HG03175 (cell line): Measurements from ENCODE around the gene MEF2B.
"Not testable (repeated sequence)": the region's sequence is repeated elsewhere in the genome, so short reads cannot be mapped to it uniquely, and the experiment has no call there.

Experiments
- ATAC-seq: cut with Tn5 transposase; IDR thresholded peaks from one replicate; pipeline ENCODE4 v1.9.1; 2021; ENCODE audit warnings: mild to moderate bottlenecking, moderate library complexity; ENCODE audit not compliant: unreplicated experiment

Gene MEF2B

DNA sequence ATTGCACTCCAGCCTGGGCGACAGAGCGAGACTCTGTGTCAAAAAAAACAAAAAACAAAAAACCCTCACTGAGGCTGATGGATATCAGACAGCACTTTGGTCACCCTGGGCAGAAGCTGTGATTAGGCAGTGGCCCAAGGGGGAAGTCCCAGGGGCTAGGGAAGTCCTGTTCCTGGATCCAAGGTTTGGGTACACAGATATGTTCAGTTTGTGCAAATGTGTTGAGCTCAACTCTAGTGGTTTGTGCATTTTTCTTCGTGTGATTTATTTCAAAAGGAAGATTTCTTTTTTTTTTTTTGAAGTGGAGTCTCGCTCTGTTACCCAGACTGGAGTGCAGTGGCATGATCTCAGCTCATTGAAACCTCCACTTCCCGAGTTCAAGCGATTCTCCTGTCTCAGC lies 12.3 kb downstream of the MEF2B start:
- ATAC-seq: no peak

DNA sequence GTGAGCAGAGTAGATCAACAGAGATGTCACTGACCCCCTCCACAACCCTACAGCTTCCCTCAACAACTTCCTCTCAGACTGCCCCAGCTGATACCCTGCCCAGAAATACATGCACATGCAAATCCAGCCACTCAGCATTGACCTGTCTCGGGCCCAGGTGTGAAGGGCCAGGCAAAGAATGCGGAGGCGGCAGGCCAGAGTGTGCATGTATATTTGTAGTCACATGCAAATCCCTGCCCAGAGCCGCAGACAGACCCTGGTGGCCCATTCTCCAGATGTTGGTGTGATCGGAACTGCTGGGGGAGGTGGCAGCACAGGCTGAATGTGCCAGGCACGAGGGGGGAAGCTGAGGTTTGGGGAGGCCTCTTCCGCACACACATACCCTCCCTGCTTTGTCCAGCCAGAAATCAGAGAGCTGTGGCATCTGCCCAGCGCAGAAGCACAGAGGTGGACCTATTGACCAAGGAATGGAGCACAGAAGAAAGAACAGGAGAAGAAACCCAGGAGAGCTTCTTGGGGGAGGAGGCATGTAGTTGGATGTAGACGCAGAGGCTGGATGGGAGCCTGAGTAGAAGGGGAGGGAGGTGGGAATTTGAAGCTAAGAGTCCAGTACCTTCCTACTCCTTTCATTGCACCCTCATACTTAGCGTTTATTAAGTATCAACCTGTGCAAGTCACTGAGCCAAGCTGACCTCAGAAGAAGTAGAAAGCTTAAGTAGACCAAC lies 14.4 kb downstream of the MEF2B start:
- peak; percentile 72 for ATAC-seq

DNA sequence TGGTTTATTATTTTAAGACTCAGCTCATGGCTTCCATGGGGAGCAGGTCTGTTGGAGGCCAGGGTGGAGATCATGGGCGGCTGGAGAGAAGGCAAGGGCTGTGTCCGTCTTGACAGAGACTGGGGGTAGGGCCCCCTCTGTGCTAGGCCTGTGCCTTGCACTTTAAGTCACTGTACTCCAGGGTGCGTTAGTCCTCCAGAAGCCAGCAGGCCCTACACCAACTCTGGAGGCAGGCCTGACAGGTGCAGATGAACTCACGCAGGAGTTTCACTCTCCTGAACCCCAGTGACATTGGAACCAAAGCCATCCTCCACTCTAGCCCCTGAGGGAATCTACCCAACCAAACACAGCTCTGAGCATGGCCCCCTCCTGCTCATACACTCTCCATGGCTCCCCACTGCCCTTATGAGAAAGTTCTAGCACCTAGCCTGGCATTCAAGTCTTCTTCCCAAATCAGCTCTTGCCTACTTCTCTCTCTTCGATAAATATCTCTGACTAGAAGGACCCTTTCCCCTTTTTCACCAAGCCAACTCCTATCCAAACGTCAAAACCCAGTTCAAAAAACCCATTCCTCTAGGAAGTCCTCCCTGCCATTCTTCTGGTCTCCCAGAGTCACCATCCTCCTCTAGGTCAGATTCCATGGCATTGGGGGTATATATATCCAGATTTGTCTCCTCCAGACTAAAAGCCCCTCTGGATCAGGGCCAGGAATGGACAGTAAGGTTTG lies 15.1 kb downstream of the MEF2B start:
- no peak for ATAC-seq

DNA sequence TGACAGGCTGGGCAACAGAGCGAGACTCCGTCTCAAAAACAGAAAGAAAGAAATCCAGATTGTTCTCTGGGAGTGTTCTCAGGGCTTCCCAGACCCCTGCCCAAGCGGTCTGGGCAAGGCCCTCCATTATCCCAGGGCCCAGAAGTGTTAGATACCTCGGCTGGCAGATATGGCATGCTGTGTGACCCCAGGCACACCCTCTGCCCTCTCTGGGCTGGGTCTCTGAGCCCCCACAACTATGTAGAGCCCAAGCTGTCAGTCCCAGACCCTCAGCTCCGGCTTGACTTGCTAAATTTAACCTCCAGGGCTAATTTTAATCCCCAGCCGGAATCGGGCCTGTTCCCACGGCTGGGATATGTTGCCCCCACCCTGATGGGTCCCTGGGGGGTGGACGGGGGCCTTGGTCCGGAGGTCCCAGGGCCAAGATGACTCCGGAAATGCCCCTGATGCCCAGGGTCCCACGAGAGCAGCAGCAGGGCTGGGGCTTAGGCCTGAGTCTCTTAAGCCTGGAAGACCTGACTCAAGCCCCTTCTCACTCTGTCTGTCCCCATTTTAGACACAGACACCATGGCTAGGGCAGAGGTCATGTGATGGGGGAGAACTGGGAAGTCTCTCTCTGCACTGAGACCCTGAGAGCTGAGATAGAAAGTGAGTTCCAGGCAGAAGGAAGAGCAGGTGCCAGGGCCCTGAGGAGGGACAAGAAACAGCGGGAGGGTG lies 17.2 kb downstream of the MEF2B start:
- no peak for ATAC-seq

DNA sequence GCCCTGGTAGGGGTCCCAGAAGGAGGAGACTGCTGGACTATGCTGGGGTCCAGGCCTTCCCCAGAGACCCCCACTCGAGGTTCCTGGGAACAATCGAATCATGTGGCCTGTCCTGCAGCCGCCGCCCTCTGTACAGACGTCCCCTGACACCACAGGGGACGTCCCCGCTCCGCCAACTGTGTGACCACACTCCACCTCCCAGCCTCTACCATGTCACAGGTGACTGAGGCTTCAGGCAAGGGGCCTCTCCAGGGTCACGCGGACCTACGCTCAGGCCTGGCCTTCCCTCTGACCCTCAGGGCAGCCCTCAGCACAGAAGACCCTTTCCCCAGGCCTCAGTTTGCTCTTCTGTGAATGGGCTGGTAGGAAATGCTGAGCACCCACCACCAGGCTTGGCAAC lies 18.6 kb downstream of the MEF2B start:
- ATAC-seq: no peak

DNA sequence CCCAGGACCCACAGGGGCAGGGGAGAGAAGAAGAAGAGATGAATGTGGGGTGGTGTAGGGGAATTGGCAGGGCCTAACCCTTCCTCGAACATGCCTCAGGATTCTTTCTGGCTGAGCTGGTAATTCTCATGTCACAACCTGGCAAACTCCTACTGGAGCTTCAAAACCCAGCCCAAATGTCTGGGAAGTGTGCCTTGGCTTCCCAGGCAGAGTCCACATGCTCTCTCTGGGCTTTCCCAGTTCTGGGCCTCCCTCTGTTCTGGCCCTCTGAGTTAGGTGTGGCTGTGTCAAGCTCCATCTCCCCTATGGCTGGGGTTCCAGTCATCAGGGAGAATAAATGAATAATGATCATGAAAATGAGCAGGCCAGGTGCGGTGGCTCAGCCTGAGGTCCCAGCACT lies 20.6 kb downstream of the MEF2B start:
- ATAC-seq: no peak

DNA sequence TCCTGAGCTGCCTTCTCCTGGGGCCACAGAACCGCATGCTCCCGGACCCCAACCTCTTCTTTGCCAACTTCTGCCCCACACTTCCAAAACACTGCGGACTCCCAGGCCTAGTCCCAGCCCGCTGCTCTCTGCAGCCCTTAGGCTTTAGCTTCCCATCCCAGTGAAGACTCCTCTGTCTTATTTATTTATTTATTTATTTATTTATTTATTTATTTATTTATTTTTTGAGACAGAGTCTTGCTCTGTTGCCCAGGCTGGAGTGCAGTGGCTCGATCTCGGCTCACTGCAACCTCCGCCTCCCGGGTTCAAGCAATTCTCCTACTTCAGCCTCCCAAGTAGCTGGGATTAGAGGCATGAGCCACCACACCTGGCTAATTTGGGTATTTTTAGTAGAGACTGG lies 21.6 kb downstream of the MEF2B start:
- ATAC-seq: not testable (repeated sequence)

DNA sequence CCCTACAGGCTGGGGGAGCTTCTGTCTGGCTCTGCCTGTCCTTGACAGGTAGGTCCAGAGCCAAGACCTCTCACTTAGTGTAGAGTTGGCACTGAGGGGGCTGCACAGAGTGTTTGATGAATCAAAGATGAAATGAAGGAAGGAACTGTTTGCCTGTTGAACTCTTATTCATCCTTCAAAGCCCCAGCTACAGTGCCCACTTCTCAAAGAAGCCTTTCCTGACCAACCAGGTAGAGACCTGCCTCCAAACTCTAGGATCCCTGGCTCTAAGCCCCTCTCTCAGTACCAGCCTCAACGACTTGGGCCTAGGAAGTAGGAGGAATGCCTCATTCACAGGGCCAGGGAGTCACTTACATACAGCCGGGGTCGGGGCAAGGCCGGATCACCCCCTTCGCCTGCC lies 22.7 kb downstream of the MEF2B start:
- no peak for ATAC-seq

DNA sequence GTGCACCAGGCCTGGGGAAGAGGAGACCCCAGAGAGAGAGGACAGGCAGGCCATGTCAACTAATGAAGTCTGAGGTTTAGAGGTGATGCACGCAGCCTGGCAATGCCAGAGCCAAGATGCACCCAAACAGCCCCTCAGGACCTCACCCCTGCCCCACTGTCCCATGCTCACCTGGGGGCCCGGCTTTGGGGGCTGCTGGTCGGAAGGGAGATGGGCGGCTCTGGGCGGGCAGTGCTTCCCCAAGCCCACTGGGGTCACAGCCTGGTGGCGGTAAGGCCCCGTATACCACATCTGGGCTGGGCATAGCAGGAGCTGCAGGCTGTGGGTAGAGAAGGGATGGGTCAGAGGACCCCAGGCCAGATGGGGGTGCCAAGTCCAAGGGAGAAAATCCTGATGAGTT lies 23.2 kb downstream of the MEF2B start:
- ATAC-seq: no peak

DNA sequence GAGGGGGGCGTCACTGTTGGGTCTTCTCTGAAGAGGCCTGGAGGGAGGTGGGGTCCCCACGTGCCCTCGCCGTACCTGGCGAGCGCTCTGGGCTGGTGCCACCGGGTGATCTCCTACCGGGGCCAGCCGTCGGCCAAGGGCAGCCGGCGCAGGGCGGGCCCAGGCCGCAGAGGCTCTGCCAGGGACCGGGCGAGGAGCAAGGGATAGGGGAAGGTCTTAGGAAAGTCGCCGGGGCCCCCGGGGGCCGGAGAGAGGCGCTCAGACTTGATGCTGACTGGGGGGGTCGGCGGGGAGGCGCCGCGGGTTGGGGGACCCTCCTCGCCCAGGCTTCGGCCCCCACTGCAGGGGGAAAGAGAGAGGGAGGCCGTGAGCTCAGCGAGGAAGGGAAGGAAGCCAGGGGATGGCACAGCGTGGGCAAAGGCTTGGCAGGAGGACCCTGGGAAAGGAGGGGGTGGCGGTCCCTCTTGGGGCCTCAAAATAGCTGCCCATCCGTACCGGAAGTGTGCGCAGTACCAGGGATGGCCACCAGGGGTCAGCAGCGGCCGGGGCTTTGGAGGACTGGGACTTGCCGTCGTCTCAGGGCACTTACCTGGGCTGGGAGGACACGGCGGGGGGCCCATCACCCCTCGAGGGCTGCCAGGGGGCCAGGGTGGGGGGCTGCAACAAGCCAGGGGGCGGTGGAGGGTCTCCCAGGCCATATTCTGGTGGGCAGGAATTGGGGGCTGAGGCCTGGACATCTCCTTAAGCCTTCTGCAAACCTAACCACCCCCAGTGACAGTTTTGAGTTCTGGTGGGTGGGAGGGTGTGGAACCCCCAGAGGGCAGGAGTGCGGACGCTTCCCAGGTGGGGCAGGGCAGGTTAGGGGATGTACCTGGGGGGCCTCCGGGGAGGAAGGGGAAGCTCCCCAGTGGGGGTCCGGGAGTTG lies 24.1 kb downstream of the MEF2B start:
- peak; percentile 49 for ATAC-seq

DNA sequence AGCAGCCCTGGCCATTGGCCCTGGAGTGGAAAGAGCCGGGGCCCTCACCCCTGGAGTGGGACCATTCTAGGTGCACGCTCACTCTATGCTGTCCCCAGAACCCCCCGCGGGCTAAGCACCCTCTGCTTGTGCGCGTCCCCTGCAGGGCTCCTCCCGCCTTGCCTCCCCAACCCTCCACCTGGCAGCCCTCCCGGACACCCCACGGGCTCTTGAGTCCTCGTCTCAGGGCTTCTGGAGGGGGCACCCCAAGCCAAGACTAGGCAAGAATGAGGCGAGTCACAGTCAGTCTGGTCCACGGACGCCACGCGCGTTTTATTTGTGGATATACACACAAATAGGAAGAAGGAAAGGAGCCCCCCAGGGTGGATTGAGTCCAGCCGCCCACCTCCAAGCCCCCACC lies 24.8 kb downstream of the MEF2B start:
- no peak for ATAC-seq

DNA sequence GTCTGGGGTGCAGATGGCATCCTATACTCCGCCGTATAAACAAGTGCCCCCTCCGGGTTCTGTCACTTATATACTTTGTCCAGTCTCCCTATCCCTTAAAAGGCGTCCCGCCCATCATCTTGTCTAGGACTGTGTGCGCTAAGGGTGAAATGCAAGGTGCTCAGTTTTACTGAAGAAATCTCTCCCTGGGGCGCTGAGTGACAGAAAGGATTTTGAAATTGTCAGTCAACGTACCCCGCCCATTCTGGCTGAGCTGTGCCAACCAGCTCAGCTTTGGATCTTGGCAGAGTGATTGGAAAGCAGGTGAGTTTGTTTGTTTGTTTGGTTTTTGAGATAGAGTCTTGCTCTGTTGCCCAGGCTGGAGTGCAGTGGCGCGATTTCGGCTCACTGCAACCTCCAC lies 27.7 kb downstream of the MEF2B start:
- no peak for ATAC-seq

DNA sequence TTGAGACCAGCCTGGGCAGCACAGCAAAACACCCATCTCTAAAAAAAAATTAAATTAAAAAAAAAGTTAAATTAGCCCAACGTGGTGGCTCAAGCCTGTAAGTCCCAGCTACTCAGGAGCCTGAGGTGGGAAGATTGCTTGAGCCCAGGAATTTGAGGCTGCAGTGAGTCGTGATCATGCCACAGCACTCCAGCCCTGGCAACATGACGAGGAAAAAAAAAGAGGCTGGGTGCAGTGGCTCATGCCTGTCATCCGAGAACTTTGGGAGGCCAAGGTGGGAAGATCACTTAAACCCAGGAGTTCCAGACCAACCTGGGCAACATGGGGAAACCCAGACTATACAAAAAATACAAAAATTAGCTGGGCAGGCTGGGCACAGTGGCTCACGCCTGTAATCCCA lies 29.6 kb downstream of the MEF2B start:
- ATAC-seq: no peak

DNA sequence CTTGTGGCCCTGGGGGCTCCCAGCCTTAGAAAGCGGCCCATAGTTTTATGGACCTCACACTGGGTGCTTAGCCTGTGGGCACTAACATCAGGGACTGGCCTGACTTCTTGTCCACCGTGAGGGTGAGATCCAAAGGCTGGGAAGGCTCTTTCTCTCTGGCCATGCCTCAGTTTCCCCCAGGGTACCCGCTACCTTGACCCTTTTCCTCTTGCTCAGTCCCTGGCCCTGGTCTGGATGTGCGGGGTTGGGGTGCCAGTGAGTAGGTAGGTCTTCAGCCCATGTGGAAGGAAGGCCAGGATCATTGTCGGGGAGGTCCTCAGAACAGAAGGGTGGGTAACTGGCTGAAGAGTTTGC lies 30.2 kb downstream of the MEF2B start:
- ATAC-seq: no peak

DNA sequence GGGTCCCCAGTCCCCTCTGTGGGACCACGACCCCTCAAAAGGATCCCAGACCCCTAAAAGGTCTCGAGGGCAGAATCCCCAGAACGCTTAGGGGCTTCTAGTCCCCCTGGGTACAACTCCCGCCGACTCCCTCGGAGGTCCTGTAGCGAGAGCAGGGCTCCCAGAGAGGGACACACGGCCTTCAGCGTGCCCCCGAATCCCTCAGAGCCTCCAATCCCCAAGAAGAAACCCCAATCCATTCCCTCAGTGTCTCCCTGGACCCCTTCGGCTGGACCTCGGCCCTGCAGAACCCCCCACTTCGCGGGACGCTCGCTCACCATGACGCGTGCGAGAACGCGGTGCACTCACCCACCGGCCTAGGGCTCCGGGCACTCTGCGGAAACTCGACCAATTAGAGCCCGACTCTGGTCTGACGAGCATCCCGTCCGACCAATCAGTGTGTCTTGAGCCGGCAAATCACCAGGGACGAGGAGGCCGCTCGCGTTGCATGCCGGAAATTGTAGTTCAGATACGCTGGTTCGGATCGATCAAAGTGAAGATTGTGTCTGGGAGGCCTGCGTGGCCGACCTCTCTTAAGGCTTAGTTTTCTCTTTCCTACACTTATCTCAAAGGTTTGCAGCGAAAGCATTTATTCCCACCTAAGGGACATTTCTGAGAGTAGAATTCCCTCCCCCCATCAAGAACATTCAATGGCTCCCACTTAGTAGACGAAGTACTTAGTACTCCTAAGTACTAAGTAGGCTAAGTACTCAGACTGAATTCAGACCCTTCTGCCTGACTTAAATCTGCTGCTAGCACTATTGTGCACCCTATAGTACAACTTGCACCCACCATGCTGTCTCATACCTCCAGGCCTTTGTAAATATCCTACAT lies 31.7 kb downstream of the MEF2B start, which contains the start of gene TMEM161A:
Gene TMEM161A, minus strand, starts transcription at position 370 of the 873 bp plus-strand sequence. Its CDS starts 50 bp downstream, at position 320.
- ATAC-seq: peak; percentile 99

DNA sequence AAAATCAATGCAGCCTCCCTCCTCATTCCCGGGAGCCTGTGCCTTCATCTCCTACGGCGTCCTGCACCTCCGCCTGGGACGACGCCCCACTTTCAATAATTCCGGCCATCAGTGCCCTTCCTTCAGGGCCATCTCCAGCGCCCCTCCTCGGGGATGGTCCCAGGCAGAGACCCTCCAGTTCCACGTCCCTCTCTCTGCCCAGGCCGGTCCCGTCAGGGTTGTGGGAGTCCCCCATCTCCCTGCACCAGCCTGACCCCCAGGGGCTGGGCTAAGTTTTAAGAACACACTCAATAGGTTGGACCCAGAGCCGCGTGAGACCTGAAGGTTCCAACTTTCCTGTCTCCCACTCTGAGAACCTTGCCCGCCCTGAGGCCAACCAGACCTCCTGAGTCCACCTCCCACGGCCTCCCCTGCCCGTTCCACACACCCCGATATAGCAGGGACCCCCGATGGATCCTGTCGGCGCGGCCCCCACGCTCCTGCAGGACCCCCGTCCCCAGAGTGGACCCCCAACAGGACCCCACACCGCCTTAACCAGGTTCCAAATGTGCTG lies 32.4 kb downstream of the MEF2B start:
- no peak for ATAC-seq

DNA sequence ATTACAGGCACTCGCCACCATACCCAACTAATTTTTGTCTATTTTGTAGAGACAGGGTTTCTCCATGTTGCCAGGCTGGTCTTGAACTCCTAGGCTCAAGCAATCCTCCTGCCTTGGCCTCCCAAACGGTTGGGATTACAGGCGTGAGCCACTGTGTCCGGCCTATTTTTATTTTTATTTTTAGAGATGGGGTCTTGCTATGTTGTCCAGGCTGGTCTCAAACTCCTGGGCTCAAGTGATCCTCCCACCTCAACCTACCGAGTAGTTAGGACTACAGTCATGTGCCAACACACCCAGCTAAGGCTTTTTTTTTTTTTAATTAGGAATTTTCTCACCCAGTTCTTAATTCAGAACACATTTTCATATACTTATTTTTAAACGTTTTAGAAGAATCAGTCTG lies 34.4 kb downstream of the MEF2B start:
- ATAC-seq: not testable (repeated sequence)

DNA sequence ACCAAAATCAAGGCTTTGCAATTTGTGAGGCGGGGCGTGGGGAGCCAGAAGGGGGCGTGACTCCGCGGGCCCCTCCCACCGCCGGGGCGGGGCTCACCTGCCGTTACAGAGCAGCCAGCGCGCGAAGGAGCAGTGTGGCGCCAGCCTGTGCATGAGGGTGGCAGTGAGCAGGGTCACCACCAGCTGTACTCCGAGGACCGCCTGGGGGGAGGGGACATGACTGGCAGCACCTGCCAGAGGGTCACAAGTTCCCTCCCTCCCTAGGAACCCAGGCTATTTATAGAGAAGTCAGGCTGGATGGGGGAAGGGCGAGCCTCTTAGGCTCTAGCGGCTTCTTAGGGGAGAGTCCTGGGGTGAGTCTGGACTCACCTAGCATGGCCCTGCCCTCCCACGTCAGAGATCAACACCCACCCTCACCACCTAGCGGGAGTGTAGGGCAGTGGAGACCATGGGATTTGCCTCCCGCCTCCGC lies 35.3 kb downstream of the MEF2B start:
- ATAC-seq: no peak

DNA sequence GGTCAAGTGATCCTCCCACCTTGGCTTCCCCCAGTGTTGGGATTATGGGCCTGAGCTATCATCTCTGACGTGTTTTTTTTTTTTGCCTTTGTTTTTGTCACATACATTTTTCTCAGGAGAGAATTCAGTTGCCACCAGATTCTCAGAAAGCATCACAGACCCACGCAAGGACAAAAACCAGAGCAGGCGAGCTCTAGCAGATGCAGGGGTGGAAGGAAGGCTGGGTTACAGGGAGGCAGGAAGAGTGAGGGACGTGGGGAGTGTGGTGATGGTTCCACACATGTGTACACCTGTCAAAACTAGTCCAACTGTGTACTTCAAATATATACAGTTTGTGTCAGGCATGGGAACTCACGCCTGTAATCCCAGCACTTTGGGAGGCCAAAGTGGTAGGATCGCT lies 36.1 kb downstream of the MEF2B start:
- ATAC-seq: no peak
